Endothelial cell of umbilical vein (primary cell): ENCODE measurements around the gene MYMK.

Experiments used
- CTCF ChIP-seq, 2 donors: IDR thresholded peaks; 1 replicate in 1 of 2; 2 replicates in 1 of 2; pipeline ENCODE4 v1.5.1; 2011; ENCODE audit warnings: low read length in 2 of 2, mild to moderate bottlenecking in 2 of 2, moderate library complexity in 2 of 2, control low read depth in 1 of 2, inconsistent platforms in 1 of 2, low read depth in 1 of 2; ENCODE audit not compliant: insufficient read depth in 1 of 2; ENCODE audit errors: extremely low read depth in 1 of 2
- EZH2 ChIP-seq: IDR thresholded peaks from 2 replicates; pipeline ENCODE4 v1.6.1; 2012; ENCODE audit warnings: borderline replicate concordance, low read depth, mild to moderate bottlenecking, moderate library complexity, low read length, inconsistent platforms; ENCODE audit not compliant: severe bottlenecking
- FOS ChIP-seq: IDR thresholded peaks from 2 replicates; pipeline ENCODE4 v1.6.1; 2011; ENCODE audit warnings: mild to moderate bottlenecking, low read length, moderate library complexity, borderline replicate concordance; ENCODE audit not compliant: insufficient read depth
- JUN ChIP-seq: IDR thresholded peaks from 2 replicates; pipeline ENCODE4 v1.6.1; 2011; ENCODE audit warnings: borderline replicate concordance, low read depth; ENCODE audit not compliant: insufficient read length, insufficient read depth
- POLR2A ChIP-seq: IDR thresholded peaks from 2 replicates; pipeline ENCODE4 v1.6.1; 2012; ENCODE audit warnings: low read depth, mild to moderate bottlenecking, control low read depth, low read length
- POLR2AphosphoS5 ChIP-seq: IDR thresholded peaks from 2 replicates; pipeline ENCODE4 v1.6.1; 2012; ENCODE audit warnings: low read depth, mild to moderate bottlenecking, control low read depth, low read length, moderate library complexity; ENCODE audit not compliant: insufficient read depth
- TF ChIP-seq, protein P1 (sequence below): IDR thresholded peaks from 2 replicates; pipeline ENCODE4 v1.6.1; 2011; ENCODE audit not compliant: insufficient read depth, insufficient read length

GRCh38 chr9:133484671-133485437, 39.9 kb downstream of the MYMK start:
- TF ChIP-seq POLR2A (no peak), CTCF (IDR thresholded peaks at IDR 0.05; ENCODE audit: extremely low read depth in 1 of 2, insufficient read depth in 1 of 2, low read depth in 1 of 2, low read length in 2 of 2) (no peak), FOS (no peak), EZH2 (no peak), JUN (no peak), POLR2AphosphoS5 (no peak)
- TF ChIP-seq, protein P1, sequence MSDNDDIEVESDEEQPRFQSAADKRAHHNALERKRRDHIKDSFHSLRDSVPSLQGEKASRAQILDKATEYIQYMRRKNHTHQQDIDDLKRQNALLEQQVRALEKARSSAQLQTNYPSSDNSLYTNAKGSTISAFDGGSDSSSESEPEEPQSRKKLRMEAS, result no peak
